HG02938 (cell line): ENCODE data around the gene ZNRF1.

Experiments
- ATAC-seq: cut with Tn5 transposase; IDR thresholded peaks from one replicate; pipeline ENCODE4 v1.9.1; 2021; ENCODE audit warnings: mild to moderate bottlenecking, moderate library complexity; ENCODE audit not compliant: unreplicated experiment

Gene ZNRF1

GRCh38 chr16:75095204-75095621 is 96.4 kb downstream of the ZNRF1 start:
- no peak for ATAC-seq

- ATAC-seq, result no peak
Observed at GRCh38 chr16:75096656-75097055, 97.8 kb downstream of the ZNRF1 start.

GRCh38 chr16:75097191-75097761 is 98.5 kb downstream of the ZNRF1 start:
- no peak for ATAC-seq

- ATAC-seq, result peak; percentile 54
Observed at GRCh38 chr16:75097941-75098901, 99.4 kb downstream of the ZNRF1 start.

- ATAC-seq, result no peak
Observed at GRCh38 chr16:75099075-75099667, 100.3 kb downstream of the ZNRF1 start.

GRCh38 chr16:75099738-75100602 is 101.1 kb downstream of the ZNRF1 start:
- ATAC-seq, result peak; percentile 48

- ATAC-seq, result no peak
Observed at GRCh38 chr16:75100603-75100990, 101.8 kb downstream of the ZNRF1 start.

GRCh38 chr16:75101635-75102034 is 102.8 kb downstream of the ZNRF1 start:
- ATAC-seq, result no peak

- ATAC-seq, result no peak
Observed at GRCh38 chr16:75102595-75102994, 103.8 kb downstream of the ZNRF1 start.

- no peak for ATAC-seq
Observed at GRCh38 chr16:75103994-75104393, 105.2 kb downstream of the ZNRF1 start.

- ATAC-seq, result no peak
Observed at GRCh38 chr16:75104836-75105235, 106.0 kb downstream of the ZNRF1 start.

GRCh38 chr16:75105306-75106061 is 106.7 kb downstream of the ZNRF1 start:
- ATAC-seq, result no peak

GRCh38 chr16:75106351-75107274 is 107.8 kb downstream of the ZNRF1 start:
- no peak for ATAC-seq

- ATAC-seq, result no peak
Observed at GRCh38 chr16:75107505-75107904, 108.7 kb downstream of the ZNRF1 start.

GRCh38 chr16:75108792-75109731 is 110.2 kb downstream of the ZNRF1 start:
- no peak for ATAC-seq

GRCh38 chr16:75109732-75110243 is 111.0 kb downstream of the ZNRF1 start:
- ATAC-seq, result no peak

GRCh38 chr16:75110637-75111513 is 112.1 kb downstream of the ZNRF1 start:
- ATAC-seq, result peak; percentile 74
